ENCODE measurements around the gene CPLX1. TPM values are rescaled to one million over a fixed set of nuclear protein-coding genes. Genes with fewer than 3 reads are reported as not detected.

CPLX1 gene
- total RNA-seq, 1 donor from 2014 or later: 115 TPM

DNA sequence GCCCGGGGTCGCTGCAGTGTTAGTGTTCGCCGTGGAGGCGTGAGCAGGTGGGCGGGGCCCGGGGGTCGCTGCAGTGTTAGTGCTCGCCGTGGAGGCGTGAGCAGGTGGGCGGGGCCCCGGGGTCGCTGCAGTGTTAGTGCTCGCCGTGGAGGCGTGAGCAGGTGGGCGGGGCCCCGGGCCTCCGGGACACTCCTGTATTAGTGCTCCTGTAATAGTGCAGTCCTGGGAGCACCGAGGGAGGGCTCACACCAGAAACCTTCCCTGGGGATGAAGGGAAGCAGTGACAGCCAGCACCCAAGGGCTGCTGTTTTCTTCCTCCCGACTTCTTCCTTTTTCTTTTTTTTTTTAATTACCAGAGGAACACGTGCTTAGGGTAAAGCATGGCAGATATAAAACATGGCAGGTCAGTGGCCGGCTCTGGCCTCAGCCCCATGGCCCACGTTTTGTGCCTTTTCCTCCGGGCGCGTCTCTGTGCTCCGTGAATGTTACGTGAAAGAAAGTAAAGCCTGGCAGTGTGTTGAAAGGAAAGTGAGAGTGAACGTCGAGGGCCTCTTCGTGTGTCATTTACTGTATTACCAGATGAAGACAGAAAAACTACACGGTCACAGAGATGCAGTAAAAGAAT is 78.3 kb downstream of the CPLX1 start:
- peaks cover 19% of the 10 kb centered on the region for H3K9me3 Mint-ChIP-seq (ENCODE audit: unreplicated experiment)
- H3K4me3 Mint-ChIP-seq (ENCODE audit: unreplicated experiment): no peak overlapping the region
- H3K27ac Mint-ChIP-seq (ENCODE audit: unreplicated experiment): peak overlapping the region; percentile 36
- peaks cover 5% of the 10 kb centered on the region for H3K36me3 Mint-ChIP-seq (ENCODE audit: unreplicated experiment)
- DNase-seq: no peak
- TF ChIP-seq, protein P1, sequence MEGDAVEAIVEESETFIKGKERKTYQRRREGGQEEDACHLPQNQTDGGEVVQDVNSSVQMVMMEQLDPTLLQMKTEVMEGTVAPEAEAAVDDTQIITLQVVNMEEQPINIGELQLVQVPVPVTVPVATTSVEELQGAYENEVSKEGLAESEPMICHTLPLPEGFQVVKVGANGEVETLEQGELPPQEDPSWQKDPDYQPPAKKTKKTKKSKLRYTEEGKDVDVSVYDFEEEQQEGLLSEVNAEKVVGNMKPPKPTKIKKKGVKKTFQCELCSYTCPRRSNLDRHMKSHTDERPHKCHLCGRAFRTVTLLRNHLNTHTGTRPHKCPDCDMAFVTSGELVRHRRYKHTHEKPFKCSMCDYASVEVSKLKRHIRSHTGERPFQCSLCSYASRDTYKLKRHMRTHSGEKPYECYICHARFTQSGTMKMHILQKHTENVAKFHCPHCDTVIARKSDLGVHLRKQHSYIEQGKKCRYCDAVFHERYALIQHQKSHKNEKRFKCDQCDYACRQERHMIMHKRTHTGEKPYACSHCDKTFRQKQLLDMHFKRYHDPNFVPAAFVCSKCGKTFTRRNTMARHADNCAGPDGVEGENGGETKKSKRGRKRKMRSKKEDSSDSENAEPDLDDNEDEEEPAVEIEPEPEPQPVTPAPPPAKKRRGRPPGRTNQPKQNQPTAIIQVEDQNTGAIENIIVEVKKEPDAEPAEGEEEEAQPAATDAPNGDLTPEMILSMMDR (IDR thresholded peaks at IDR 0.05; ENCODE audit: partially characterized antibody, unreplicated experiment): no peak
- peaks cover 8% of the 10 kb centered on the region for H3K27me3 Mint-ChIP-seq (ENCODE audit: unreplicated experiment)
- H3K4me1 Mint-ChIP-seq (ENCODE audit: low read depth, unreplicated experiment): peaks cover 11% of the 10 kb centered on the region

- Mint-ChIP-seq H3K27ac (ENCODE audit: unreplicated experiment) (no peak overlapping the region), H3K36me3 (ENCODE audit: unreplicated experiment) (peaks cover 5% of the 10 kb centered on the region)
Measured at GRCh38 chr4:744212-744841, 81.6 kb downstream of the CPLX1 start.

DNA sequence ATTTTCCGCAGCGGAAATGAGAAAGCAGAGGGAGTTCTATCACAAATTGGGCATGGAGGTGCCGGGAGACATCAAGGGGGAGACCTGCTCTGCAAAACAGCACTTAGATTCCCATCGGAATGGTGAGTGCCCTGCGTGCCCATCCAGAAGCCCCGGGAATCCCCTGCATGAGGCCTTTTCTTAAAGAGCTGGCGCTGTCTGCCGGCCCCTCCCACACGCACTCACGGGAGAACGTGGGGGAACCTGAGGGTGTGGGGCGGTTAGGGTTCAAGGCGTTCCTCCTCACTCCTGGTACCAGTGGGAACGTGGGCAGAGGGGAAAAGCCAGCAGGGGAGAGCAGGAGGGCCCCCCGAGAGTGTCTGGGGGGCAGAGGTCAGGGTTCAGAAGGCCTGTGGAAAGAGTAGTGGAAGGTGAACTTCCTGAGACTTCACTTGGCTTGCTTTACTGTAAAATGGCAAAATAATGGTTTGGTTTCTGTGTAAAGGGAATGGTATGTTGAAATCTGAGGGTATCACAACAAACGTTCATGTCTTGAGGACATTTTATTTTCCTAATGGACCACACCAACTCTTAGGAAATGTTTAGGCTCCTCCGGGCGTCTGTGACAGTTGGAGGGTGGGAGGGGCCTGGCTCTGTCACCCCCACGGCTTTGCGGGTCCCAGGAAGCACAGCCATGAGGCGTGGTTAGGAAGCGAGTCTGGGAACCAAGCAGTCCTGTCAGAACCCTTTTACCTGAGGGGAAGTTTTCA is 82.3 kb downstream of the CPLX1 start:
- Mint-ChIP-seq H3K4me3 (ENCODE audit: unreplicated experiment) (no peak overlapping the region), H3K4me1 (ENCODE audit: low read depth, unreplicated experiment) (no peaks in the 10 kb centered on the region), H3K27me3 (ENCODE audit: unreplicated experiment) (peaks cover 5% of the 10 kb centered on the region), H3K27ac (ENCODE audit: unreplicated experiment) (no peak overlapping the region), H3K36me3 (ENCODE audit: unreplicated experiment) (peaks cover 5% of the 10 kb centered on the region), H3K9me3 (ENCODE audit: unreplicated experiment) (peaks cover 12% of the 10 kb centered on the region)
- TF ChIP-seq, protein P1 (IDR thresholded peaks at IDR 0.05; ENCODE audit: partially characterized antibody, unreplicated experiment): no peak
- no peak for DNase-seq

More at GRCh38 chr4:744212-744841, 81.6 kb downstream of the CPLX1 start:
- Mint-ChIP-seq H3K27me3 (ENCODE audit: unreplicated experiment) (peaks cover 8% of the 10 kb centered on the region), H3K4me1 (ENCODE audit: low read depth, unreplicated experiment) (no peaks in the 10 kb centered on the region), H3K4me3 (ENCODE audit: unreplicated experiment) (no peak overlapping the region), H3K9me3 (ENCODE audit: unreplicated experiment) (peaks cover 15% of the 10 kb centered on the region)
- no peak for DNase-seq
- TF ChIP-seq, protein P1 (IDR thresholded peaks at IDR 0.05; ENCODE audit: partially characterized antibody, unreplicated experiment): no peak

GRCh38 chr4:742742-743311 is 83.1 kb downstream of the CPLX1 start:
- H3K27ac Mint-ChIP-seq (ENCODE audit: unreplicated experiment): no peak overlapping the region

More at GRCh38 chr4:742742-743311, 83.1 kb downstream of the CPLX1 start:
- Mint-ChIP-seq H3K9me3 (ENCODE audit: unreplicated experiment) (peaks cover 10% of the 10 kb centered on the region), H3K36me3 (ENCODE audit: unreplicated experiment) (peaks cover 2% of the 10 kb centered on the region), H3K4me3 (ENCODE audit: unreplicated experiment) (no peak overlapping the region), H3K27me3 (ENCODE audit: unreplicated experiment) (peaks cover 3% of the 10 kb centered on the region), H3K4me1 (ENCODE audit: low read depth, unreplicated experiment) (no peaks in the 10 kb centered on the region)
- DNase-seq: peak; percentile 89
- TF ChIP-seq, protein P1 (IDR thresholded peaks at IDR 0.05; ENCODE audit: partially characterized antibody, unreplicated experiment): peak; percentile 93

Data from glutamatergic neuron (in vitro differentiated cells).